ENCODE data around the gene SS18L1. TPM values are rescaled to one million over a fixed set of nuclear protein-coding genes. Genes with fewer than 3 reads are reported as not detected.
"Not testable (repeated sequence)": the region's sequence is repeated elsewhere in the genome, so short reads cannot be mapped to it uniquely, and the experiment has no call there.

Gene SS18L1
- total RNA-seq, 2 experiments from 2014 or later, result 19.5 to 23.0 TPM

- peaks cover 33% of the 10 kb centered on the region for H3K4me1 Mint-ChIP-seq
- CTCF ChIA-PET, result interaction anchor here (1.6 to 1.9 kb wide), 2 partner anchors 10 to 136 kb away, joined by 3 to 7 read pairs; no protein-coding TSS in a partner anchor
- DNase-seq (no peak), ATAC-seq (no peak)
- H3K27ac Mint-ChIP-seq, result no peak overlapping the region
- peaks cover 11% of the 10 kb centered on the region for H3K36me3 Mint-ChIP-seq
- no peak overlapping the region for H3K4me3 Mint-ChIP-seq
- no peaks in the 10 kb centered on the region for H3K27me3 Mint-ChIP-seq
- H3K9me3 Mint-ChIP-seq (ENCODE audit: low read depth), result no peaks in the 10 kb centered on the region
These were observed 2.6 kb downstream of the SS18L1 start for GRCh38 chr20:62146019-62146755.

DNA sequence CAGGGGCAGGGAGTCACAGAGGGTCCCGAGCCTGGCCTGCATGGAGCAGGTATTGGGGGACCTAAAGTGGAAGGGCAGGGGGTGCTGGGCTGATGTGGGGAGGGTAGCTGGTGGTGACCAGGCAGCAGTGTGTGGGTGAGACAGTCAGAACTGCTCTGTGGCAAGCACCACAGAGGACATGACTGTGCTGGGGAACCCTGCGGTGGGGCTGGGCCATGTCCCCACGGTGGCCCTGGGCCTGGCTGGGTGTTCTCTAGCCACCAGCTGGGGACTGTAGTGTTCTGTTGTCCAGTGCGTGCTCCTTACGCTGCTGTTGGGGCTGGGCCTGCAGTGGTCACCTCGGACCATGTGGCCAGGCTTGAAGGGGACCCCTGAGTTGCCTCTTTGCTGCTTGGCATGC is 3.6 kb downstream of the SS18L1 start:
- no peaks in the 10 kb centered on the region for H3K27me3 Mint-ChIP-seq
- peaks cover 23% of the 10 kb centered on the region for H3K4me1 Mint-ChIP-seq
- CTCF ChIA-PET, result interaction anchor here (1.6 kb wide), 1 partner anchor 9 kb away, joined by 3 read pairs; no protein-coding TSS in a partner anchor
- ATAC-seq (no peak), DNase-seq (no peak)
- H3K36me3 Mint-ChIP-seq, result peaks cover 9% of the 10 kb centered on the region
- H3K9me3 Mint-ChIP-seq (ENCODE audit: low read depth), result no peaks in the 10 kb centered on the region
- H3K4me3 Mint-ChIP-seq, result no peak overlapping the region
- H3K27ac Mint-ChIP-seq, result no peak overlapping the region

DNA sequence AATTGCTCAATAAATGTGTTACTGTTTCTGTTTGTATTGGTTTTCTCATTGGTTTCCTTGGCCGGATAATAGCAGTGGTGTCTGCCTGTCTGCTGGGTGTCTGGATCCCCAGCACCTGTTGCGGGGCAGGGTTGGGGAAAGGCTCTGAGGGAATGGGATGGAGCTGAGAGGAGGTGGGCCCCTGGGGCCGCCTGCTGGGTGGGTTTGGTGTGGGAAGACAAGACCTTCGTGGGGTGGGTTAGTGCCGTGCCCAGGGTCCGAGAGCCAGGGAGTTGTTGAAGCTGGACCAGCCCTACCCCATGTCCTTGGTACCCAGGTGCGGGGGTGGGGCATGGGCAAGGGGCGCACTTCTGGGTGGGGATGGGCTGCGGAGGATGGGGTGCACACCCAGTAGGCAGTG is 4.0 kb downstream of the SS18L1 start:
- peaks cover 21% of the 10 kb centered on the region for H3K4me1 Mint-ChIP-seq
- H3K27ac Mint-ChIP-seq, result no peak overlapping the region
- H3K4me3 Mint-ChIP-seq, result no peak overlapping the region
- H3K27me3 Mint-ChIP-seq, result no peaks in the 10 kb centered on the region
- no peak for ATAC-seq
- peaks cover 10% of the 10 kb centered on the region for H3K36me3 Mint-ChIP-seq
- peaks cover 2% of the 10 kb centered on the region for H3K9me3 Mint-ChIP-seq (ENCODE audit: low read depth)
- no peak for DNase-seq
- CTCF ChIA-PET, result interaction anchor here (1.6 kb wide), 1 partner anchor 9 kb away, joined by 3 read pairs; no protein-coding TSS in a partner anchor

DNA sequence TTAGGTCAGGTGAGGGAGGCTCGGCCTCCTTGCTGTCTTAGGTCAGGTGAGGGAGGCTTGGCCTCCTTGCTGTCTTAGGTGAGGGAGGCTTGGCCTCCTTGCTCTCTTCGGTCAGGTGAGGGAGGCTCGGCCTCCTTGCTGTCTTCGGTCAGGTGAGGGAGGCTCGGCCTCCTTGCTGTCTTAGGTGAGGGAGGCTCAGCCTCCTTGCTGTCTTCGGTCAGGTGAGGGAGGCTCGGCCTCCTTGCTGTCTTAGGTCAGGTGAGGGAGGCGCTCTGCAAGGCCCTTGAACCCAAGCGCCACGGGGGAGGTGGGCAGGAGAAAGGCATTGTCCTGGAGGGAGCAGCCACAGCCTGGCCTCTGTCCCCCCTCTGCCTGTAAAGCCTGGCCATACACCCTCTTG is 4.8 kb downstream of the SS18L1 start:
- DNase-seq; H3K27ac Mint-ChIP-seq; H3K4me3 Mint-ChIP-seq; ATAC-seq; H3K9me3 Mint-ChIP-seq (ENCODE audit: low read depth); CTCF ChIA-PET; H3K27me3 Mint-ChIP-seq: not testable (repeated sequence)
- H3K36me3 Mint-ChIP-seq, result peaks cover 19% of the 10 kb centered on the region
- peaks cover 21% of the 10 kb centered on the region for H3K4me1 Mint-ChIP-seq

DNA sequence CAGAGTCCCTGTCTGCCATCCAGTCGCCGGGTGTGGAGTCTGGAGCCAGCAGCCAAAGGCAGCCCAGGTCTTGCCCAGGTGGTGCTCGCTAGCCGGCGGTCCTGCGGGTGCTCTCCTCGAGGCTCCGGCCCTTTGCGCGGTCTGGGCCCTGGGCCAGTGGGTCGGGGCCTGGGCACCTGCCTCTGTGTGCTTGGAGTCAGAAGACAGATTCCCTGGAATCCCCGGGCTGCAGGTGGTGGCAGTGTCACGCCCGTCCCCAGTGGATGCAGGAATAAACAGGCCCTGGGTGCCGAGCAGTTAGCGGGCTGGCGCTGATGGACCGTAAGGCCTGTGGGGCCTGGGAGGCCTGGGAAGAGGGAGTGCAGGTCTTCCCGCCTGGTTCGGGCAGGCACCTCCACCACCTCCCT is 5.3 kb downstream of the SS18L1 start:
- no peaks in the 10 kb centered on the region for H3K27me3 Mint-ChIP-seq
- H3K4me3 Mint-ChIP-seq, result no peak overlapping the region
- H3K4me1 Mint-ChIP-seq, result peaks cover 21% of the 10 kb centered on the region
- ATAC-seq, result no peak
- DNase-seq, result no peak
- H3K36me3 Mint-ChIP-seq, result peaks cover 24% of the 10 kb centered on the region
- H3K9me3 Mint-ChIP-seq (ENCODE audit: low read depth), result peaks cover 6% of the 10 kb centered on the region
- CTCF ChIA-PET, result no interaction called here
- no peak overlapping the region for H3K27ac Mint-ChIP-seq

DNA sequence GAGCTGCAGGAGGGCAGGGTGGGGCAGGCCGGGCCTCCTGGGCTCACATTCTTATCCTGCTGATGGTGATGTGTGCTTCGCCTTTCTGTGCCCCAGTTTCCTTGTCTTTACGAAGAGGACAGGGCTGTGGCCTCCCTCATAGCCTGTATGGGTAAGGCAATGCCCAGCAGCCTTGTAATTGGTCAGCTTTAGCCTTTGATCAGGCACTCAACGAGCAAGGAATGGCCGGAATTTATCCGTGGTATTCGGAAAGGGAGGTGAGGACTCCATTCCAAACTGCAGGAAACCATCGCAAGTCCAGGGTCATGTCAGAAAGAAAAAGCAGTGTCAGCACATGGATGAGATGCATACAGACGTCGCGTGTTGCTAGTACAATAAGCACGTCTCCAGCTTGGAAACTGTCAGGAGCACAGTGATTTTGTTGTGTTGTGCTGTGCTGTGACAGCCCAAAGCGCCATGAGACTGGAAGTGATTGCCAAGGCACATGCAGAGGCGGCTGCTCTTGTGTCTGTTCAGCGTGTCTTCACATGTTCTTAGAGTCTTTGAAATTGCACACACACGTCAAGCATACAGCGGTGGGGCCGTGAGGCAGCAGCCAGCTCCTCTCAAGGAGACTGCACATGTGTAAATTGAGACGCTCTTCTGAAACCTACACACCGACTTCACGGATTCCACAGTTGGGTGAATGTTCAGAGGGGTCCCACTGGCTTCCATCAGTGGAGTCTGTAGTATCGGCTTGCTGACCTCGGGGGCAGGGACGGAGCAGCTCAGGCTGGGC is 6.2 kb downstream of the SS18L1 start:
- Mint-ChIP-seq H3K27me3 (no peaks in the 10 kb centered on the region), H3K4me1 (peaks cover 17% of the 10 kb centered on the region), H3K9me3 (ENCODE audit: low read depth) (peaks cover 6% of the 10 kb centered on the region), H3K27ac (no peak overlapping the region), H3K36me3 (peaks cover 31% of the 10 kb centered on the region), H3K4me3 (no peak overlapping the region)
- CTCF ChIA-PET, result no interaction called here
- ATAC-seq (no peak), DNase-seq (no peak)

DNA sequence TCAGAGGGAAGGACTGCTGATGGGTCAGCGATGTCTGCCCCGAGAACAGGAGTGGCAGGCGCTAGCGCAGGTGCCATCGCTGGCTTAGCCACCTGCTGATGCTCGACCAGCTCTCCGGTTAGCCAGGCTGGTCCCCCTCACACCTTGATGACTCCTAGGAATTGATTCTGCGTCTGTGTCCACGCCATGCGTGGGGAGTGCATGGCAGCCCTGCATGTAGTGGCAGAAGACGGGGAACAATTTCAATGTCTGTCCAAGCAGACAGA is 6.7 kb downstream of the SS18L1 start:
- Mint-ChIP-seq H3K36me3 (peaks cover 32% of the 10 kb centered on the region), H3K27ac (no peak overlapping the region), H3K4me1 (peaks cover 11% of the 10 kb centered on the region), H3K4me3 (no peak overlapping the region), H3K9me3 (ENCODE audit: low read depth) (peaks cover 6% of the 10 kb centered on the region), H3K27me3 (no peaks in the 10 kb centered on the region)
- ATAC-seq, result no peak
- CTCF ChIA-PET, result no interaction called here
- DNase-seq, result no peak

- CTCF ChIA-PET, result no interaction called here
- ATAC-seq (no peak), DNase-seq (no peak)
- Mint-ChIP-seq H3K36me3 (peaks cover 30% of the 10 kb centered on the region), H3K4me3 (no peak overlapping the region), H3K27ac (no peak overlapping the region), H3K27me3 (no peaks in the 10 kb centered on the region), H3K9me3 (ENCODE audit: low read depth) (peaks cover 6% of the 10 kb centered on the region), H3K4me1 (peaks cover 5% of the 10 kb centered on the region)
These were observed 7.7 kb downstream of the SS18L1 start for GRCh38 chr20:62151225-62151624.

- ATAC-seq (no peak), DNase-seq (no peak)
- Mint-ChIP-seq H3K27ac (no peak overlapping the region), H3K4me3 (no peak overlapping the region), H3K4me1 (peaks cover 3% of the 10 kb centered on the region), H3K9me3 (ENCODE audit: low read depth) (peaks cover 6% of the 10 kb centered on the region), H3K27me3 (no peaks in the 10 kb centered on the region), H3K36me3 (peaks cover 30% of the 10 kb centered on the region)
- CTCF ChIA-PET, result no interaction called here
These were observed 8.3 kb downstream of the SS18L1 start for GRCh38 chr20:62151835-62152364.

- ATAC-seq (no peak), DNase-seq (no peak)
- H3K27me3 Mint-ChIP-seq, result no peaks in the 10 kb centered on the region
- H3K4me3 Mint-ChIP-seq, result no peak overlapping the region
- peaks cover 17% of the 10 kb centered on the region for H3K4me1 Mint-ChIP-seq
- CTCF ChIA-PET, result interaction anchor here (0.8 kb wide), 1 partner anchor 8 kb away, joined by 3 read pairs; no protein-coding TSS in a partner anchor
- no peak overlapping the region for H3K27ac Mint-ChIP-seq
- H3K36me3 Mint-ChIP-seq, result peaks cover 39% of the 10 kb centered on the region
- peaks cover 6% of the 10 kb centered on the region for H3K9me3 Mint-ChIP-seq (ENCODE audit: low read depth)
These were observed 12.1 kb downstream of the SS18L1 start for GRCh38 chr20:62155428-62156253.

- no peak for ATAC-seq
These were observed 12.6 kb downstream of the SS18L1 start for GRCh38 chr20:62156254-62156556.

DNA sequence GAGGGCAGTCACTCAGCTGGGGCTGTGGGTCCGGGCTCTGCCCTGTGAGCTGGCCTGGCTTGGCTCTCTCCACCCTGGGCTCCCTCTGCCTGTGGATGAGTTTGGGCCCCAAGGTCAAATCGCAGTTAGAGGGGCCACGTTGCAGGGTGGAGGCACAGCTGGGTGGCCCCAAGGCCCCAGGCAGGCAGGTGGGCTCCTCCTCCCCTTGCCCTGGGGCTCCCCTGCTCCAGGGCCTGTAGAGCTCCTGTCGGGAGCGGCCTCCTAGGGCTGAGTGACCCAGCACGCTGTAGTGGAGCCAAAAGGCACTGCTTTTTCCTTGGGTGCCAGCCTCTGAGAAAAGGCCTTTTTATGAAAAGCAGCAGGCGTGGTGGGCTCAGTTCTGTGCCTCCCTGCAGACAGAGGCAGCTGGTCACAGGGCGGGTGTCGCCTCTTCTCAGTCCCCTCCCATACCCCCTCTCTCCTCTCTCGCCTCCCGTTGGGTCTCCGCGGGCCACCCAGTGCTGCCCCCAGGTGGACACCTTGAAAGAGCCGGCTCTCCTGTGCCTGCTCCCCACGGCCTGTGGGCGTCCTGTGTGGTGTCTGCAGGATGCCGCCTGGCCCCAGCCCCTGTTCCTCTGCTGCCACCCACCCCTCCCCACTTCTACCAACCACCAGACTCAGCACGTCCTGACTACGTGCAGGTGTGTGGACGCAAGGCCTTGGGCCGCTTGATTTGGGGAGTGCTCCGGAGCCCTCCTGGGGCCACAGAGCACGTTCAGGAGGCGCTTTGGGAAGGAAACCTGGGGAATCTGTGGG is 13.2 kb downstream of the SS18L1 start:
- CTCF ChIA-PET, result interaction anchor here (0.7 to 0.8 kb wide), 2 partner anchors 9 to 146 kb away, joined by 3 read pairs; no protein-coding TSS in a partner anchor
- Mint-ChIP-seq H3K4me1 (peaks cover 18% of the 10 kb centered on the region), H3K4me3 (no peak overlapping the region), H3K27ac (no peak overlapping the region), H3K9me3 (ENCODE audit: low read depth) (peaks cover 6% of the 10 kb centered on the region), H3K27me3 (no peaks in the 10 kb centered on the region), H3K36me3 (peaks cover 44% of the 10 kb centered on the region)
- peak; percentile 81 for ATAC-seq
- DNase-seq, result peak; percentile 77

More at GRCh38 chr20:62156254-62156556, 12.6 kb downstream of the SS18L1 start:
- peaks cover 6% of the 10 kb centered on the region for H3K9me3 Mint-ChIP-seq (ENCODE audit: low read depth)
- CTCF ChIA-PET, result interaction anchor here (0.7 to 0.8 kb wide), 2 partner anchors 9 to 145 kb away, joined by 3 read pairs; no protein-coding TSS in a partner anchor
- DNase-seq, result no peak
- no peaks in the 10 kb centered on the region for H3K27me3 Mint-ChIP-seq
- no peak overlapping the region for H3K4me3 Mint-ChIP-seq
- peaks cover 41% of the 10 kb centered on the region for H3K36me3 Mint-ChIP-seq
- H3K4me1 Mint-ChIP-seq, result peaks cover 18% of the 10 kb centered on the region
- H3K27ac Mint-ChIP-seq, result no peak overlapping the region
